Gastroesophageal sphincter (tissue), 4 donors: Measurements from ENCODE around the gene TRIM25. TPM values are rescaled to one million over a fixed set of nuclear protein-coding genes. Genes with fewer than 3 reads are reported as not detected.

Source experiments
- ATAC-seq: fragments of 150-250 bp; one replicate; pipeline ENCODE4 v1.9.1; 2016; ENCODE audit warnings: mild to moderate bottlenecking, moderate library complexity
- H3K27ac ChIP-seq, 4 donors: fragments of 200-600 bp; sonication (generic) in 3 of 4; 1 replicate in 3 of 4; 2 replicates in 1 of 4; pipeline ENCODE4 v1.5.1; 2016 to 2019
- H3K27me3 ChIP-seq: fragments of 200-600 bp; sonication (generic); one replicate; pipeline ENCODE4 v1.5.1; 2019
- H3K36me3 ChIP-seq, 2 donors: fragments of 200-600 bp; sonication (generic); one replicate each; pipeline ENCODE4 v1.5.1; 2019; ENCODE audit warnings: control low read depth in 1 of 2
- H3K4me1 ChIP-seq, 3 donors: fragments of 200-600 bp; sonication (generic); 1 replicate in 2 of 3; 2 replicates in 1 of 3; pipeline ENCODE4 v1.5.1; 2016 to 2019; ENCODE audit warnings: control low read depth in 2 of 3
- H3K4me3 ChIP-seq, 2 donors: fragments of 200-600 bp; sonication (generic); one replicate each; pipeline ENCODE4 v1.5.1; 2019; ENCODE audit warnings: mild to moderate bottlenecking in 1 of 2, moderate library complexity in 1 of 2
- H3K9me3 ChIP-seq, 3 donors: fragments of 200-600 bp; sonication (generic); one replicate each; pipeline ENCODE4 v1.5.1; 2017 to 2019; ENCODE audit warnings: control low read depth in 2 of 3
- EP300 ChIP-seq: sonication (generic); formaldehyde crosslinking; IDR thresholded peaks from one replicate; pipeline ENCODE4 v1.6.1; 2017; ENCODE audit warnings: antibody characterized with exemption, mild to moderate bottlenecking
- POLR2A ChIP-seq, 2 donors: fragments of 450-650 bp; IDR thresholded peaks; one replicate each; pipeline ENCODE4 v1.6.1; 2017; ENCODE audit warnings: antibody characterized with exemption in 2 of 2, mild to moderate bottlenecking in 2 of 2, moderate library complexity in 1 of 2
- POLR2AphosphoS5 ChIP-seq: sonication (generic); formaldehyde crosslinking; IDR thresholded peaks from one replicate; pipeline ENCODE4 v1.6.1; 2017; ENCODE audit warnings: antibody characterized with exemption
- WGBS, 2 donors: methylation state at CpG; one replicate each; pipeline ENCODE4 v1.1.5; 2018; ENCODE audit warnings: low coverage in 1 of 2; 5-methylcytosine and 5-hydroxymethylcytosine counted together
- total RNA-seq, 4 donors: library from RNA; depleted of rRNA; stranded (reverse); fragments of >200 nt; gene quantifications; one replicate each; pipeline ENCODE4 v1.1.0, GENCODE V29; 2016
- TF ChIP-seq, protein P1 (sequence below), 4 experiments: fragments of 200-600 bp in 2 of 4; fragments of 450-650 bp in 2 of 4; sonication (generic) in 1 of 4; IDR thresholded peaks; one replicate each; pipeline ENCODE4 v1.5.1; 2017 to 2019; ENCODE audit warnings: antibody characterized with exemption in 4 of 4, mild to moderate bottlenecking in 2 of 4, moderate library complexity in 2 of 4

Gene TRIM25
- total RNA-seq, 4 donors from 2014 or later, result 10.1 to 36.6 (median 20.6) TPM

DNA sequence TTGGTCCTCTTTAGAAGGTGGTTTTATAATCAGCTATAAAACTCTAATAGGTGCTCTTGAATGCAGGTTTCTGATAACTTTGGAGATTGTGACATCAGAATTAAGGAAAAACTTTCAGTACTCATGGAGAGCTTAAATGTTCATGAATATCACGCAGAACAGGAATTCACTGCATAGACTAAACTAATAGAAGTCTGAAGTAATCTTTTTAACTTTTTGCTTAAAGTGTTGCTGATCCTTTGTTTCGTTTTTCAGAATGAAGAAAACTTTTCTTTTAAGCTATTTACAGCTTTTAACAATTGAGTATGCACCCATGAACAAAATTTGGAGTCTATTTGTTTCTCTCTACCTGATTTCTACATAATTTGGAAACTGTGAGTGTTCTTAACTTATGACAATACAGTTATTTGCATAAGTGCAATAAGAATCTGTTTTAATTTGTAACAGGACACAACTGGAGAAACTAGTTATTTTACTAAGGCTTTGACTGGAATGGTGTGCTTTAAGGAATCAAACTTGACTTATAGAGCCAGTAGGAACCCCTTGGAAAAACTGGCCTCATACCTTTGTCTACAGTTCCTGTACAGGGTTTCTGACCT, 17.0 kb upstream of the TRIM25 start:
- H3K27ac ChIP-seq, result no peak overlapping the region
- H3K36me3 ChIP-seq, result peaks cover 0 to 32% of the 10 kb centered on the region in 2 donors
- no peak for TF ChIP-seq EP300
- TF ChIP-seq POLR2AphosphoS5, result no peak
- TF ChIP-seq, protein P1, sequence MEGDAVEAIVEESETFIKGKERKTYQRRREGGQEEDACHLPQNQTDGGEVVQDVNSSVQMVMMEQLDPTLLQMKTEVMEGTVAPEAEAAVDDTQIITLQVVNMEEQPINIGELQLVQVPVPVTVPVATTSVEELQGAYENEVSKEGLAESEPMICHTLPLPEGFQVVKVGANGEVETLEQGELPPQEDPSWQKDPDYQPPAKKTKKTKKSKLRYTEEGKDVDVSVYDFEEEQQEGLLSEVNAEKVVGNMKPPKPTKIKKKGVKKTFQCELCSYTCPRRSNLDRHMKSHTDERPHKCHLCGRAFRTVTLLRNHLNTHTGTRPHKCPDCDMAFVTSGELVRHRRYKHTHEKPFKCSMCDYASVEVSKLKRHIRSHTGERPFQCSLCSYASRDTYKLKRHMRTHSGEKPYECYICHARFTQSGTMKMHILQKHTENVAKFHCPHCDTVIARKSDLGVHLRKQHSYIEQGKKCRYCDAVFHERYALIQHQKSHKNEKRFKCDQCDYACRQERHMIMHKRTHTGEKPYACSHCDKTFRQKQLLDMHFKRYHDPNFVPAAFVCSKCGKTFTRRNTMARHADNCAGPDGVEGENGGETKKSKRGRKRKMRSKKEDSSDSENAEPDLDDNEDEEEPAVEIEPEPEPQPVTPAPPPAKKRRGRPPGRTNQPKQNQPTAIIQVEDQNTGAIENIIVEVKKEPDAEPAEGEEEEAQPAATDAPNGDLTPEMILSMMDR (IDR thresholded peaks at IDR 0.05), result no peak
- TF ChIP-seq POLR2A (IDR thresholded peaks at IDR 0.05), result no peak
- ATAC-seq, result no peak
- WGBS, 2 donors, result 88 to 91% methylated on average over 2 of the region's 2 CpGs
- H3K4me3 ChIP-seq, result no peak overlapping the region
- no peaks in the 10 kb centered on the region for H3K4me1 ChIP-seq
- H3K27me3 ChIP-seq, result no peaks in the 10 kb centered on the region
- no peaks in the 10 kb centered on the region for H3K9me3 ChIP-seq

DNA sequence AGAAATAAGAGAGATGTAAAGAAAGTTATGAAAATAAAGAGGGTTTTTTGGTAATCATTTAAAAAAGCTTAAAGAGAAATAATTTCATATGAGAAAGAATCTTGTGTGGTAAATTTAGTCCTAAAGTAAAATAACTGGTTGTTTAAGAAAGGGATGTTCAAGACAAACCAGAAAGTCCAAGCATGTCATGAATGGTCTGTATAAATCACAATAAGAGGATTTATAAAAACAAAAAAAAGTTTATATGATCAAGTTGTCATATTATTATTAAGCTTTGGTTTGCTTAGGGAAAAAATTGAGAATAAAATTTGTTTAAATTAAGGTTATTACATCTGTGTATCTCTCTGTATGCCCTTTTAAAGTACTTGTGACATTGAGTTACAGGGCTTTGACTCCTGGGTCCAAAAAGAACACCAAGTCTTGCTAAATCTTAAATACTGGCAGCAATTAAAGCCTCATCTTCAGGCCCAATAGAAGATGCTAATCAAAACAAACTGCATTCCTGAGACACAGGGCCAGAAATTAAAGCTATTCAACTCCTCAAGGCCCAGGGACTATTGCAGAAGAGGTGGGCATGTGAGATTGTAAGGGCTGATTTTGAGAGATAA, 15.6 kb upstream of the TRIM25 start:
- no peak for ATAC-seq
- no peak for TF ChIP-seq POLR2AphosphoS5
- TF ChIP-seq POLR2A (IDR thresholded peaks at IDR 0.05), result no peak
- TF ChIP-seq, protein P1 (IDR thresholded peaks at IDR 0.05), result no peak
- TF ChIP-seq EP300, result no peak
- Histone ChIP-seq H3K4me1 (no peaks in the 10 kb centered on the region), H3K27me3 (no peaks in the 10 kb centered on the region), H3K4me3 (no peak overlapping the region), H3K36me3 (peaks cover 0 to 18% of the 10 kb centered on the region in 2 donors), H3K9me3 (no peaks in the 10 kb centered on the region), H3K27ac (no peak overlapping the region)

- ATAC-seq, result no peak
- H3K27me3 ChIP-seq, result no peaks in the 10 kb centered on the region
- no peaks in the 10 kb centered on the region for H3K4me1 ChIP-seq
- no peak for TF ChIP-seq POLR2A (IDR thresholded peaks at IDR 0.05)
- TF ChIP-seq, protein P1 (IDR thresholded peaks at IDR 0.05), result no peak
- TF ChIP-seq POLR2AphosphoS5, result no peak
- no peak for TF ChIP-seq EP300
- H3K36me3 ChIP-seq, result peaks cover 0 to 9% of the 10 kb centered on the region in 2 donors
- no peak overlapping the region for H3K27ac ChIP-seq
- H3K4me3 ChIP-seq, result no peak overlapping the region
- WGBS, 2 donors, result 76 to 92% methylated on average over 2 of the region's 2 CpGs
- no peaks in the 10 kb centered on the region for H3K9me3 ChIP-seq
These were observed 14.7 kb upstream of the TRIM25 start for GRCh38 chr17:56928586-56928985.

DNA sequence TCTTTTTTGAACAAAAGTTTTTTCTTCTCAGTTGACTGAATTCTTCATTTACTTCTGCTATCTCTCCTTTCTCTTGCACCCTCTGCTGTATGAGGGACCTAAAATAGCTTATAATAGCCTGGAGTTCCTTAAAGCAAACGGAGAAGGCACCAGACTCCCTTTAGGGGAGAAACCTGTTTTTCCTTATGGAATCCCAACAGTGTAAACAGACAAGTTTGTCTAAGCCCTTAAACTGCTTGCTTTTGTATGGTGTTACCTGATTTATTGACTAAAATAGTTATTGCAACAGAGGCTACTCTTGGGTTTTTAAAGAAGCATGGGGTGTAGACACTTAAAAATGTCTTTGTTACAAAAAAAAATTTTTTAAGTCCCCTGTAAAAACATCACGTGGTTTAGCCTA, 12.9 kb upstream of the TRIM25 start:
- H3K36me3 ChIP-seq, result no peaks in the 10 kb centered on the region
- WGBS, 2 donors, result 56 to 79% methylated on average over 2 of the region's 2 CpGs
- ATAC-seq, result no peak
- H3K4me3 ChIP-seq, result no peak overlapping the region
- no peaks in the 10 kb centered on the region for H3K9me3 ChIP-seq
- H3K4me1 ChIP-seq, result no peaks in the 10 kb centered on the region
- TF ChIP-seq POLR2A (IDR thresholded peaks at IDR 0.05) (no peak), POLR2AphosphoS5 (no peak), EP300 (no peak)
- TF ChIP-seq, protein P1 (IDR thresholded peaks at IDR 0.05), result no peak
- no peaks in the 10 kb centered on the region for H3K27me3 ChIP-seq
- no peak overlapping the region for H3K27ac ChIP-seq

DNA sequence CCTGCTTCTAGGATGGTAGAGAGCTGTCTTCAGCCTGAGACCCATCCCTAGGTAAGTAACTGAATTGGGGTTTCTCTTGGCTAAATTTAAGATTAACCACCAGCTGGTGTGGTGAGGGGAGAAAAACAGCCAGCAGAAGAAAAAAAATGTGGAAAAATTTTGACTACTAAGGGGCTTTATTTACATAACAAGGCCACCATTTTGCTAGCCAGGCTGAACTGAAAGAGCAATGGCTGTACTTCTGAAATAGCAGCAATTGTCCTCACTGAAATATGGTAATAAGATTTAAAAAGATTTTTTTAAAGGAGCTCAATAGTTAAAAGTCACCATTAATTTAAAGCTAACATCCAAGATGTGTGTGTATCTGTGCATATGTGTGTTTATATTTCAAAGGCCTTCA, 12.4 kb upstream of the TRIM25 start:
- no peak overlapping the region for H3K4me3 ChIP-seq

More for the DNA sequence above, 12.4 kb upstream of the TRIM25 start:
- no peaks in the 10 kb centered on the region for H3K27me3 ChIP-seq
- TF ChIP-seq POLR2AphosphoS5 (no peak), POLR2A (IDR thresholded peaks at IDR 0.05) (no peak), EP300 (no peak)
- TF ChIP-seq, protein P1 (IDR thresholded peaks at IDR 0.05), result no peak
- no peak overlapping the region for H3K27ac ChIP-seq
- ATAC-seq, result no peak
- no peaks in the 10 kb centered on the region for H3K9me3 ChIP-seq
- H3K36me3 ChIP-seq, result no peaks in the 10 kb centered on the region
- H3K4me1 ChIP-seq, result no peaks in the 10 kb centered on the region
